HepG2 (cell line): ENCODE measurements around the gene TTC16. TPM values are rescaled to one million over a fixed set of nuclear protein-coding genes. Genes with fewer than 3 reads are reported as not detected.

Experiments used
- ATAC-seq: fragments of 200-7000 bp; cut with Tn5 transposase; 3 replicates; pipeline ENCODE4 v1.9.1; 2020; ENCODE audit warnings: mild to moderate bottlenecking, moderate library complexity
- Bru-seq: library from RNA; stranded (reverse); fragments of 400-500 nt; gene quantifications from one replicate; lab custom pipeline; 2021; lab: Mats Ljungman, UMichigan
- BruChase-seq, 2 experiments: library from RNA; stranded (reverse); fragments of 400-500 nt; gene quantifications; one replicate each; lab custom pipeline; 2021; lab: Mats Ljungman, UMichigan
- BruUV-seq: library from RNA; stranded (reverse); fragments of 400-500 nt; replicated peaks from 2 replicates; lab custom pipeline; 2021; lab: Mats Ljungman, UMichigan
- CTCF ChIA-PET: fragments of 300-600 bp; formaldehyde crosslinking; extraction: SDS; loops from one replicate; lab custom pipeline; 2021; ENCODE audit warnings: low total read pairs, inconsistent platforms, low intra/inter-chr PET ratio; lab: Yijun Ruan, JAX
- POLR2A ChIA-PET: fragments of 350-600 bp; sonication (Branson Sonifier 250); formaldehyde crosslinking; loops from one replicate; lab custom pipeline; 2020; ENCODE audit warnings: antibody characterized with exemption, inconsistent platforms; lab: Yijun Ruan, JAX
- DNase-seq: peaks from one replicate; pipeline ENCODE4 v3.0.0-alpha.2; 2015; ENCODE audit warnings: low spot score
- FAIRE-seq: peaks from 3 replicates; lab custom pipeline; 2011; peaks lifted over from hg19 to GRCh38; lab: Jason Lieb, UNC
- H2AFZ ChIP-seq: one replicate; pipeline ENCODE4 v1.6.1; 2011; ENCODE audit warnings: low read length, inconsistent platforms
- H3K27ac ChIP-seq: fragments of 300-600 bp; 3 replicates; pipeline ENCODE4 v1.8.0; 2011; ENCODE audit warnings: mixed run types, mild to moderate bottlenecking, mixed read lengths, low read length, inconsistent platforms; ENCODE audit not compliant: insufficient read depth; ENCODE audit errors: extremely low read length
- H3K27me3 ChIP-seq, 2 experiments: fragments of 200-600 bp in 1 of 2; 2 replicates in 1 of 2; 3 replicates in 1 of 2; pipeline versions ENCODE4 v1.6.0 to v1.8.0; 2011; ENCODE audit warnings: low read length in 2 of 2, mild to moderate bottlenecking in 2 of 2, moderate library complexity in 2 of 2, inconsistent platforms in 1 of 2; ENCODE audit not compliant: insufficient read depth in 2 of 2, control insufficient read depth in 1 of 2
- H3K36me3 ChIP-seq, 2 experiments: fragments of 200-600 bp in 1 of 2; replicated peaks in 1 of 2; 2 replicates in 1 of 2; 3 replicates in 1 of 2; pipeline versions ENCODE4 v1.5.1 to v1.8.0; 2011; ENCODE audit warnings: low read length in 2 of 2, inconsistent platforms in 1 of 2; ENCODE audit not compliant: insufficient read depth in 2 of 2, control insufficient read depth in 1 of 2
- H3K4me1 ChIP-seq: 2 replicates; pipeline ENCODE4 v1.5.1; 2012; ENCODE audit warnings: low read length, inconsistent platforms; ENCODE audit not compliant: insufficient read depth
- H3K4me2 ChIP-seq: 2 replicates; pipeline ENCODE4 v1.6.0; 2011; ENCODE audit warnings: low read depth, low read length, inconsistent platforms
- H3K4me3 ChIP-seq, 3 experiments: fragments of 200-600 bp in 1 of 3; sonication (generic), shearing (Covaris generic) in 1 of 3; replicated peaks in 1 of 3; 2 replicates each; pipeline ENCODE4 v1.5.1; 2011 to 2016; ENCODE audit warnings: low read length in 3 of 3, inconsistent platforms in 2 of 3, low read depth in 2 of 3, mild to moderate bottlenecking in 2 of 3, control low read depth in 1 of 3, mixed read lengths in 1 of 3; ENCODE audit not compliant: insufficient read depth in 1 of 3
- H3K79me2 ChIP-seq: one replicate; pipeline ENCODE4 v1.6.1; 2011; ENCODE audit warnings: low read length, inconsistent platforms; ENCODE audit not compliant: insufficient read depth
- H3K9ac ChIP-seq: 2 replicates; pipeline ENCODE4 v1.6.0; 2011; ENCODE audit warnings: mild to moderate bottlenecking, low read depth, low read length, inconsistent platforms; ENCODE audit not compliant: insufficient read depth
- H3K9me3 ChIP-seq: 2 replicates; pipeline ENCODE4 v1.5.1; 2012; ENCODE audit warnings: mild to moderate bottlenecking, low read length
- H4K20me1 ChIP-seq: 2 replicates; pipeline ENCODE4 v1.6.0; 2011; ENCODE audit warnings: inconsistent platforms, mild to moderate bottlenecking, low read length, moderate library complexity; ENCODE audit not compliant: insufficient read depth
- CENPT ChIP-seq: sonication (generic); formaldehyde crosslinking; IDR thresholded peaks from 2 replicates; pipeline ENCODE4 v1.8.0; 2022; ENCODE audit warnings: low read depth, mild to moderate bottlenecking, moderate library complexity, missing genetic modification reagents
- CREB1 ChIP-seq, 2 experiments: fragments of 450-650 bp in 1 of 2; IDR thresholded peaks; 2 replicates each; pipeline ENCODE4 v1.6.1; 2016 to 2017; ENCODE audit warnings: control low read depth in 1 of 2, mild to moderate bottlenecking in 1 of 2, missing compliant biosample characterization in 1 of 2, missing genetic modification characterization in 1 of 2
- RNF2 ChIP-seq: fragments of 450-650 bp; conservative IDR thresholded peaks from 2 replicates; pipeline ENCODE4 v1.6.1; 2016; ENCODE audit warnings: low read depth
- YEATS4 ChIP-seq: sonication (generic); formaldehyde crosslinking; IDR thresholded peaks from 2 replicates; pipeline ENCODE4 v1.4.0; 2020; ENCODE audit warnings: missing genetic modification reagents, borderline replicate concordance
- ZMYM2 ChIP-seq: sonication (generic); formaldehyde crosslinking; IDR thresholded peaks from 2 replicates; pipeline ENCODE4 v1.8.0; 2022; ENCODE audit warnings: mild to moderate bottlenecking, missing genetic modification reagents
- ZNF10 ChIP-seq: sonication (generic); formaldehyde crosslinking; IDR thresholded peaks from 2 replicates; pipeline ENCODE4 v1.4.0; 2020; ENCODE audit warnings: mild to moderate bottlenecking, low read depth, missing genetic modification reagents, borderline replicate concordance
- ZNF232 ChIP-seq: sonication (generic); formaldehyde crosslinking; IDR thresholded peaks from 2 replicates; pipeline ENCODE4 v1.4.0; 2020; ENCODE audit warnings: missing genetic modification reagents, borderline replicate concordance
- ZSCAN22 ChIP-seq: sonication (generic); formaldehyde crosslinking; IDR thresholded peaks from 2 replicates; pipeline ENCODE4 v1.4.0; 2020; ENCODE audit warnings: mild to moderate bottlenecking, missing genetic modification reagents
- whole genome bisulfite sequencing: methylation state at CpG from one replicate; pipeline ENCODE4 v1.1.6; 2017; ENCODE audit warnings: low lambda C conversion rate; 5-methylcytosine and 5-hydroxymethylcytosine counted together
- in situ Hi-C: cut with HindIII; loops from 2 replicates; pipeline ENCODE4 v1.10.0; 2017; ENCODE audit warnings: low pct_unique_long_range_greater_than_20kb; ENCODE audit not compliant: extremely low pct_ligation_motif_present
- intact Hi-C: fragments of 100-400 bp; cut with micrococcal nuclease; formaldehyde crosslinking; loops from one replicate; pipeline ENCODE4 v1.10.0; 2022; ENCODE audit not compliant: unreplicated experiment
- long read RNA-seq, 2 experiments: library from RNA in 1 of 2; library from polyadenylated mRNA in 1 of 2; stranded (forward) in 1 of 2; unstranded in 1 of 2; transcript quantifications; one replicate each; pipeline ENCODE4 v2.0.0, GENCODE V29; 2019 to 2022
- polyA minus RNA-seq, 3 experiments: library from RNA; depleted of rRNA, polyadenylated mRNA; stranded (reverse); fragments of >200 nt; gene quantifications; 2 replicates each; pipeline ENCODE4 v1.2.3, GENCODE V29; 2011; ENCODE audit warnings: low replicate concordance in 1 of 3
- polyA plus RNA-seq, 8 experiments: library from polyadenylated mRNA; depleted of rRNA in 3 of 8; stranded (reverse) in 7 of 8; unstranded in 1 of 8; fragments of >200 nt; fragmentation: Illumina TruSeq in 4 of 8; extraction: Trizol in 4 of 8; gene quantifications; 2 replicates each; pipeline versions ENCODE4 v1.2.1 to v1.2.3, GENCODE V29; 2011 to 2016; ENCODE audit warnings: low read depth in 4 of 8, missing spikeins in 1 of 8, mixed read lengths in 1 of 8; ENCODE audit not compliant: insufficient read depth in 1 of 8
- total RNA-seq, 5 experiments: library from RNA; depleted of rRNA; stranded (reverse); fragments of >200 nt; fragmentation: Illumina TruSeq; extraction: Trizol; gene quantifications; 2 replicates each; pipeline ENCODE4 v1.2.3, GENCODE V29; 2016; ENCODE audit warnings: low read depth in 1 of 5
- TF ChIP-seq, protein P1 (sequence below): sonication (generic); formaldehyde crosslinking; IDR thresholded peaks from 2 replicates; pipeline ENCODE4 v1.4.0; 2020; ENCODE audit warnings: missing genetic modification reagents, borderline replicate concordance

Gene TTC16, protein sequence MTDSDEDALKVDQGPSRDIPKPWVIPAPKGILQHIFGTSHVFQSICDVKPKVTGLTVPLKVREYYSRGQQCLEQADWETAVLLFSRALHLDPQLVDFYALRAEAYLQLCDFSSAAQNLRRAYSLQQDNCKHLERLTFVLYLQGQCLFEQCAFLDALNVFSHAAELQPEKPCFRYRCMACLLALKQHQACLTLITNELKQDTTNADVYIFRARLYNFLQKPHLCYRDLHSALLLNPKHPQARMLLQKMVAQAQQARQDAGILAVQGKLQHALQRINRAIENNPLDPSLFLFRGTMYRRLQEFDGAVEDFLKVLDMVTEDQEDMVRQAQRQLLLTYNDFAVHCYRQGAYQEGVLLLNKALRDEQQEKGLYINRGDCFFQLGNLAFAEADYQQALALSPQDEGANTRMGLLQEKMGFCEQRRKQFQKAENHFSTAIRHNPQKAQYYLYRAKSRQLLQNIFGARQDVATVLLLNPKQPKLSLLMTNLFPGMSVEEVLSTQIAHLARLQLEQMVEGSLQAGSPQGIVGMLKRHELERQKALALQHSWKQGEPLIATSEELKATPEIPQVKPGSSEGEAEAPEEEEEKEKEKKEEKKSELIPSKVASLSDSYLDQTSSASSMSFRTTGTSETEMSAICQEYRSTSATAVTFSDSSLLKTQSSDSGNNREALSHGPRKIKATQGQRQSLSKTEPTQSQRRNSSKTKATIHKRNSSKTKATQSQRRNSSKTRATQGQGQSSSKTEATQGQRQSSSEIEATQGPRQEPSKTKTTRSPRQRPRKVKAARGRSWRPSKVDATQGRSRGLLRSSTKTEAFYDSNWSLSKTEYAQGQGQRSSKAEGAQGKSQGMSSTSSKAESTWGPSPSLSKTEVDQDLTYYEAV
- total RNA-seq (2016; rRNA removed; fragmentation: Illumina TruSeq; extraction: Trizol), result not detected in 2 replicates
- total RNA-seq (2016; cell fraction: cytosol; rRNA removed; fragmentation: Illumina TruSeq; extraction: Trizol; ENCODE audit: low read depth), result not detected in 2 replicates
- not detected in 2 replicates for total RNA-seq (2016; cell fraction: insoluble cytoplasmic fraction; rRNA removed; fragmentation: Illumina TruSeq; extraction: Trizol)
- not detected in 2 replicates for total RNA-seq (2016; cell fraction: membrane; rRNA removed; fragmentation: Illumina TruSeq; extraction: Trizol)
- not detected in 2 replicates for total RNA-seq (2016; cell fraction: nucleus; rRNA removed; fragmentation: Illumina TruSeq; extraction: Trizol)
- polyA plus RNA-seq (2011; rRNA removed), result not detected in 2 replicates
- polyA plus RNA-seq (2011; cell fraction: cytosol; rRNA removed), result 0.03 TPM in 1 of 2 replicates, not detected in the other
- polyA plus RNA-seq (2011; cell fraction: nucleus; rRNA removed), result 0.08 TPM in 1 of 2 replicates, not detected in the other
- not detected in 2 replicates for polyA plus RNA-seq (2012)
- not detected in 2 replicates for polyA plus RNA-seq (2016; cell fraction: cytosol; fragmentation: Illumina TruSeq; extraction: Trizol; ENCODE audit: low read depth)
- polyA plus RNA-seq (2016; cell fraction: insoluble cytoplasmic fraction; fragmentation: Illumina TruSeq; extraction: Trizol; ENCODE audit: low read depth), result not detected in 2 replicates
- 0.09 TPM in 1 of 2 replicates, not detected in the other for polyA plus RNA-seq (2016; cell fraction: membrane; fragmentation: Illumina TruSeq; extraction: Trizol; ENCODE audit: low read depth)
- polyA plus RNA-seq (2016; cell fraction: nucleus; fragmentation: Illumina TruSeq; extraction: Trizol; ENCODE audit: insufficient read depth, low read depth), result not detected in 2 replicates
- polyA minus RNA-seq (2011; rRNA and poly(A)+ RNA removed; ENCODE audit: low replicate concordance), result 0.72 TPM in 1 of 2 replicates, not detected in the other
- polyA minus RNA-seq (2011; cell fraction: cytosol; rRNA and poly(A)+ RNA removed), result not detected in 2 replicates
- polyA minus RNA-seq (2011; cell fraction: nucleus; rRNA and poly(A)+ RNA removed), result not detected in 2 replicates
- Bru-seq, nascent RNA, result percentile 13 among the genes with signal in this experiment
- BruChase-seq, experiment 1, labeled RNA remaining after a 6-hour chase, result percentile 12 among the genes with signal in this experiment
- BruChase-seq, experiment 2, labeled RNA remaining after a 2-hour chase, result percentile 9 among the genes with signal in this experiment
- long read RNA-seq, experiment 1, result 0 reads
- long read RNA-seq, experiment 2, result 0 reads

- CTCF ChIA-PET, result no interaction called here
- peak; percentile 89 for DNase-seq
- no peak for TF ChIP-seq ZSCAN22 (CRISPR knock-in tag)
- TF ChIP-seq YEATS4, result peak; percentile 51; the same call in 1 of the 2 replicates
- peak; percentile 99 for TF ChIP-seq CREB1 (IDR thresholded peaks at IDR 0.05)
- TF ChIP-seq CREB1 (CRISPR knock-in tag; IDR thresholded peaks at IDR 0.05), result peak; percentile 98
- TF ChIP-seq ZNF232 (CRISPR knock-in tag), result peak; percentile 69; the same call in 1 of the 2 replicates
- no peak for TF ChIP-seq RNF2
- TF ChIP-seq, protein P1, sequence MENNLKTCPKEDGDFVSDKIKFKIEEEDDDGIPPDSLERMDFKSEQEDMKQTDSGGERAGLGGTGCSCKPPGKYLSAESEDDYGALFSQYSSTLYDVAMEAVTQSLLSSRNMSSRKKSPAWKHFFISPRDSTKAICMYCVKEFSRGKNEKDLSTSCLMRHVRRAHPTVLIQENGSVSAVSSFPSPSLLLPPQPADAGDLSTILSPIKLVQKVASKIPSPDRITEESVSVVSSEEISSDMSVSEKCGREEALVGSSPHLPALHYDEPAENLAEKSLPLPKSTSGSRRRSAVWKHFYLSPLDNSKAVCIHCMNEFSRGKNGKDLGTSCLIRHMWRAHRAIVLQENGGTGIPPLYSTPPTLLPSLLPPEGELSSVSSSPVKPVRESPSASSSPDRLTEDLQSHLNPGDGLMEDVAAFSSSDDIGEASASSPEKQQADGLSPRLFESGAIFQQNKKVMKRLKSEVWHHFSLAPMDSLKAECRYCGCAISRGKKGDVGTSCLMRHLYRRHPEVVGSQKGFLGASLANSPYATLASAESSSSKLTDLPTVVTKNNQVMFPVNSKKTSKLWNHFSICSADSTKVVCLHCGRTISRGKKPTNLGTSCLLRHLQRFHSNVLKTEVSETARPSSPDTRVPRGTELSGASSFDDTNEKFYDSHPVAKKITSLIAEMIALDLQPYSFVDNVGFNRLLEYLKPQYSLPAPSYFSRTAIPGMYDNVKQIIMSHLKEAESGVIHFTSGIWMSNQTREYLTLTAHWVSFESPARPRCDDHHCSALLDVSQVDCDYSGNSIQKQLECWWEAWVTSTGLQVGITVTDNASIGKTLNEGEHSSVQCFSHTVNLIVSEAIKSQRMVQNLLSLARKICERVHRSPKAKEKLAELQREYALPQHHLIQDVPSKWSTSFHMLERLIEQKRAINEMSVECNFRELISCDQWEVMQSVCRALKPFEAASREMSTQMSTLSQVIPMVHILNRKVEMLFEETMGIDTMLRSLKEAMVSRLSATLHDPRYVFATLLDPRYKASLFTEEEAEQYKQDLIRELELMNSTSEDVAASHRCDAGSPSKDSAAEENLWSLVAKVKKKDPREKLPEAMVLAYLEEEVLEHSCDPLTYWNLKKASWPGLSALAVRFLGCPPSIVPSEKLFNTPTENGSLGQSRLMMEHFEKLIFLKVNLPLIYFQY (CRISPR knock-in tag), result no peak
- TF ChIP-seq ZNF10 (CRISPR knock-in tag), result no peak
- no peak for TF ChIP-seq ZMYM2 (CRISPR knock-in tag)
- TF ChIP-seq CENPT, result no peak
Measured at GRCh38 chr9:127715470-127716337, at the start of gene TTC16, which contains the start of gene PTRH1. Gene TTC16 (plus strand): TSS chr9:127716079. CDS start chr9:127716146, 67 bp downstream. Gene PTRH1 (minus strand): TSS chr9:127715663. CDS start chr9:127715639, 24 bp downstream.

More at GRCh38 chr9:127715470-127716337, at the start of gene TTC16, which contains the start of gene PTRH1:
- in situ Hi-C loops (no loop called here), intact Hi-C loops (no loop called here)
- peaks cover 38% of the 10 kb centered on the region for H3K4me1 ChIP-seq
- no peaks in the 10 kb centered on the region for H3K79me2 ChIP-seq
- peak; percentile 34 for FAIRE-seq
- H3K27ac ChIP-seq, result peak within 1 kb of the TSS; percentile 19
- H3K4me3 ChIP-seq, result peak within 1 kb of the TSS; percentile 77 to 90 (median 82)
- H2AFZ ChIP-seq, result peak within 1 kb of the TSS; percentile 61
- ATAC-seq, result peak; percentile 91
- WGBS, result 9% methylated on average over 28 of the region's 65 CpGs
- H3K9me3 ChIP-seq, result no peaks in the 10 kb centered on the region
- peak within 1 kb of the TSS; percentile 55 for H3K9ac ChIP-seq
- H4K20me1 ChIP-seq, result no peaks in the 10 kb centered on the region; the same call in 1 of the 2 replicates
- BruUV-seq, result TSS peak; percentile 57
- H3K36me3 ChIP-seq, result no peaks in the 10 kb centered on the region
- H3K4me2 ChIP-seq, result peak within 1 kb of the TSS; percentile 97
- peaks cover 0 to 6% of the 10 kb centered on the region in 2 experiments; a peak in 2 of 5 replicates for H3K27me3 ChIP-seq
- POLR2A ChIA-PET, result interaction anchor here (0.8 to 2.4 kb wide), 7 partner anchors 9 to 108 kb away, joined by 3 to 11 read pairs (median 4); partner anchors contain the start of genes CFAP157 and TOR2A
